GM21515 (cell line): ENCODE results near the gene CRABP1.

Source experiments
- ATAC-seq: cut with Tn5 transposase; IDR thresholded peaks from one replicate; pipeline ENCODE4 v1.9.1; 2021; ENCODE audit not compliant: unreplicated experiment

Gene CRABP1

DNA sequence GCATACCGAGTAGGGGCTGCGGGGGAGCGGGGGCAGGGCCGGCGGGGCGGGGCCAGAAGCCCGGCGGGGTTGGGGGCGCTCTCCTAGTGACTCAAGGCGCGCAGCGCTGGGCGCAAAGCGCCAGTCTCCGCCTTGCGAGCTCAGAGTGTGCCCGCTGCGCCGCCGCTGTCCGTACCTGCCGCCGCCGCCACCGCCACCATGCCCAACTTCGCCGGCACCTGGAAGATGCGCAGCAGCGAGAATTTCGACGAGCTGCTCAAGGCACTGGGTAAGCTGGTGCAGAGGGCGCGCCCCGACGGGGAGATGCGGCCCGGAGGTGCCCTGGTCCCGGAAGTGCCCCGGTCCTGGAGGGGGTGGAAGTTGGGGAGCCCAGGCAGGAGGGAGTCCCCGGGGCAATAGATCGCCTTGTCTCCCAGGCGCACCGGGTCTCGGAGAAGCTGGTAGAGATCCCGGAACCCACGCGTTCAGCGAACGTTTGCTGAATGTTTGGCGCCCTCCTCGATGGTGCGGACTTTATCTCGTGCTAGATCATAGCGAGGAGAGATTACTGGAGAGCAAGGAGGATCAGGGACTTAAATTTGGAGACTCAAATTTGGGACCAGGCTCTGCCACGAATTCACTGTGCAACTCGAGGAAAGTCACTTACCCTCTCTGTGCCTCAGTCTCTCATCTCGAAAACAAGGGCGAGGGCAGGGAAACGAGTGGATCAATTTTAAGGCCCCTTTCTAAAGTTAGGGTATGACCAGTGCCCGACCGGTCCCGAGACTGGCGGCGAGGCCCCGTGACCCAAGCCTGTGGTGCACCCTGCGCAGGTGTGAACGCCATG lies at the start of gene CRABP1:
CRABP1 (plus strand) TSS at position 123 of the 826 bp plus-strand sequence; CDS start at position 199, 76 bp downstream.
- no peak for ATAC-seq

DNA sequence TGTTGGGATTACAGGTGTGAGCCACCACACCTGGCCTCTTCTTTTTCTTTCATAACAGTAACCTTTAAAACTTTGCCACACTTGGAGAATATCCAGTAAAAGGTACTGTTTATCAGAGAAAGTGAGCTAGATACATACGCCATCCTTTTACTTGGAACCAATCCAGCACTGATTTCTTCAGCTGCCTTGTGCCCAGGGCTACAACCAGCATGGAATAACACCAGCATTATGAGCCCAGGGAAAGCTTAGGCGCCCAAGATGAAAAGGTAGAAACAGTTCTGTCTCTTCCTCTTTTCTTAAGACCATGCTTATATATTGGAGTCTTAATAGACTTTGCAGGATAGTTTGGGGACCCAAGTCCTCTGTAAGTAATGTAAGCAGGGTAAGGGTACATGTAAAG lies 49.1 kb upstream of the CRABP1 start:
- no peak for ATAC-seq

- ATAC-seq: no peak
Observed at GRCh38 chr15:78291698-78292097, 48.5 kb upstream of the CRABP1 start.

DNA sequence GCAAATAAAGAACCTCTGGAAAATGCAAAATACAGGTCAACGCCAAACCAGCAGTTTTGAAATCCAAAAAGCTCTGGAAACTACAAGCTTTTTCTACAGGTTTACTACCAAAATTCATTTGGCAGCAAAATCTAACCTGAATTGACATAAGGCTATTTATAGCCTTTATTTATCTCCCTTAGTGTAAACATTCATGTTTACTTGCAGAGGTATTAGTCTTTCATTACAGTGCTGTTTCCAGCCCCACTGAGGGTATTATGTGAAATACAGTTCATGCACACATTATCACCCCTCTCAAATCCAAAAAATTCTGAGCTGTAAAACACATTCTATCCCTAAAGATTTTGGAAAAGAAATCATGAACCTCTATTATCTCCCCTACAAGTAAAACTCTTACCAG lies 47.9 kb upstream of the CRABP1 start:
- no peak for ATAC-seq

DNA sequence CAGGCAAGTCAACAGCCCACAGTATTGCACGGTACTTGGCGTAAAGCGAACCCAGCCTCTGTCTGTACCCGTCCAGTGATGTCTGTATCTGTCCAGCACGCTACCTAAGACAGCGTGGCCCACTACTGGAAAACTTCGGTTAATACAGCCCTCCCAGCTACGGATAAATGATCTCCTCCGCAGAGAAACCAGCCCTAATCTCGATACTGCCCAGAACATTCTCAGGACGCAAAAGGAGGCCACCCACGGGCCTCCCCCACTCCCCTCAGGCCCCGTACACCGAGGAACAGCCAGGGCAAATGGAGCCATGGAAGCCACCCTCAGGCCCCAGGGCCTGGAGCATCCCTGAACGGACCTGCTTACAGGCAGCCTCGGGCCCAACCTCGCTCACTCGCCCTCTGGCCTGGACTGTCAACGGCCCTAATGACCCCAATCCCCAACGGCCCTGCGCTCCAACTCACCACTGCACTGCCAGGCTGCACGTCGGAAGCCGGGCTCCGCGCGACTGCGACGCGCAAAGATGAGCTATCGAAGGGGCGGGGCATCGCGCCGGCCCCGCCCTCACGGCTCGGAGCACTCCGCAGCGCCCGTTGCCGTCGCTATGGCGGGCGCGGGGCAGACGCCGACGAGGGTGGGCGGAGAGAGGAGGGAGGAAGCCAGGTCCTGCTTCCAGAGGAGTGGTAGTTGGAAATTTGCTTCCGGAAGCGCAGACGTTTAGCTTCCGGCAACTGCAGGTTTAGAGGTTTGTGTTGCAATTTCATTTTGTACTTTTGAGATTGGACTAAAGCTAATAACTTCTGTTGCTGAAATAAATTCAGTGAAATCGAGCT lies 40.8 kb upstream of the CRABP1 start, which contains the start of gene SKIC8:
SKIC8 (minus strand) TSS at position 509 of the 830 bp plus-strand sequence. CDS start 3,923 bp downstream, outside the sequence.
- peak; percentile 78 for ATAC-seq

GRCh38 chr15:78301326-78301725 lies 38.8 kb upstream of the CRABP1 start:
- ATAC-seq: no peak

GRCh38 chr15:78301828-78302227 lies 38.3 kb upstream of the CRABP1 start:
- ATAC-seq: no peak

- ATAC-seq: no peak
Observed at GRCh38 chr15:78302579-78303312, 37.4 kb upstream of the CRABP1 start.

- ATAC-seq: no peak
Observed at GRCh38 chr15:78304216-78305066, 35.7 kb upstream of the CRABP1 start.

DNA sequence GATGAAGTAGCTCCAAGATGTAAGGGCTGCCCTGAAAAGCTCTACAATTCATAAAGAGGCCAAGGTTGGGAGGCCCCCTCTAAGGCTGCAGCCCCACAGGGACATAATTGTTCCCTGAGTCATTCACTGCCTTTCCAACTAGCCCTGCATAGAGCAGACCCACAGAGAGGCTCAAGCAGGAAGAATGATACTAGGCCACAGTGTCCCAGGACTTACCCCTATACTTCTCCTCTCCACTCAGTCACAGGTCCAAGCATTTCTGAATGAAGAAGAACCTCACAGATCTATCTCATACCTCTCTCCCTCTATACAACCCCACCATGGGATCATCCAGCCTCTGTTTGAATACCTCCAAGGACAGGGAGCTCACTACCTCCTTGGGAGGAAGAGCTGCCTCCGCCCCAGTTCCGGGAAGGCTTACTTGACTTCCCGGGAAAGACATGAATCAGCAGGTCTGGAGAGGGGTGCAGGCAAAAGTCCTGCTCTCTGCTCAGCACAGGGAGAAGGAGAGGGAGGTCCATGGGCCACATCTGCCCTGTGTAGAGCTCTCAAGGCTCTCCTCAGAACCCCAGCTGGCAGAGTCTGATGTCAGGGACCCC lies 33.9 kb upstream of the CRABP1 start:
- no peak for ATAC-seq

DNA sequence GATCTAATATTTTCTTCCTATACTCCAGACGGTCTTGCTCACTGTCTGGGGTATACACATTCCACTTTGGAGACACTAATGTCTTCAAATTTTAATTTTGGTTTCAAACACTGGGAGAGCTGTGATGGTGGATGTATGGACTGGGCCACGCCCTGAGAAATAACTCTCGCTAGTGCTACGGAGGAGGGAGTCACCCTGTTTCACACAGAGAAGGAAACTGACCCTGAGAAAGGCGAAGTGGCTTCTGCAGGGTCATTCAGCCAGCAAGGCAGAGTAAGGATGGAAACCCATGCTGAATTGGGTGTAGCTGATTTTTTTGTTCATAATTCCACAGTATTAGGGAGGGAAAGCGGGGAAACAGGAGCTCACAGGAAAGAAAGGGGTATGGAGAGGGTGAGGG lies 32.2 kb upstream of the CRABP1 start:
- no peak for ATAC-seq

DNA sequence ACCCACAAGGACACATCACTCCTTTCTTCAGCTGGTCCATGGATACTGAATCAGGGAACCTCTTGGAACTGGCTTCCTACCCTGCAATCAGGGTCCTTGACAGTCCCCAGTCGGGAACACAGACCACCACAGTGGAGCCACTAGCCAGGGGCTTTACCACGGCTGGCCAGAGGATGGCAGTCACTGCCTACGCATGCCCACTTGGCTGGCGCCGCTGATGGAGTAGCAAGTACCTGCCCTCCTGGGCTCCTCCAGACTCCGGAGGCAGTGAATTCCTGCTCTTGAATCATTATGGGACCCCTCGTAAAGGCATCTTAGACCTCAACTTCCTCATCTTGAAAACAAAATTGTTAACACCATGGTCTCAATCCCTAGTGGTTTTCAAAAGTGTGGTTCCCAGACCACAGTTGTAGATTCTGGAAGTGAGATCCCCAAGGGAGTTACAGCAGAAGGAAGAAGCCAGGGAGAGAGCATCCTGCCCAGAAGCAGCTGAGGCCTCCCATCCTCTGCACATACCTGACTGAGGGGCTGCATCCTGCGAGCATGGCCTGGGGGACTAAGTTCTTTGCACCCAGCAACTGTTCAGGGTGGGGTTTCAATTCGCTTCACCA lies 31.6 kb upstream of the CRABP1 start:
- no peak for ATAC-seq

- no peak for ATAC-seq
Observed at GRCh38 chr15:78311292-78311691, 28.9 kb upstream of the CRABP1 start.

GRCh38 chr15:78312536-78312935 lies 27.6 kb upstream of the CRABP1 start:
- ATAC-seq: no peak

- ATAC-seq: no peak
Observed at GRCh38 chr15:78312957-78313356, 27.2 kb upstream of the CRABP1 start.

- ATAC-seq: no peak
Observed at GRCh38 chr15:78313383-78313782, 26.8 kb upstream of the CRABP1 start.

DNA sequence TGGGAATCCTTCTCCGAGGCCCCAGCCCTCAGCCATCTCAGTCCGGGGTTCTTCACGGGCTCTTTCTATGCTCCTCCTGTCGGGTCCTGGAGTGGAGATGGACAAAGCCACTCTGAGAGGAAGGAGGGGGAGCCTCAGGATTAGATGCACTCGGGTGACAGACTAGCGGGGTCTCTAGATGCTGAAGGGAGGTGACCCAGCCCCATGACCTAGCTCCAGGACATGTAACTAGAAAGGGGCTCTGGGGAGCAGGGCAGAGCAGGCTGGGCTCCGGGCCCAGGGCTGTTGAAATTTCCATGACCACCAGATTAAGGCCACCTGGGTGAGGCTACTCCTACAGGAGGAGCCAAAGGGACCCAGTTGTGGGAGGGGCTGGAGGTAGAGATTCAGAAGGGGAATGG lies 26.0 kb upstream of the CRABP1 start:
- no peak for ATAC-seq

DNA sequence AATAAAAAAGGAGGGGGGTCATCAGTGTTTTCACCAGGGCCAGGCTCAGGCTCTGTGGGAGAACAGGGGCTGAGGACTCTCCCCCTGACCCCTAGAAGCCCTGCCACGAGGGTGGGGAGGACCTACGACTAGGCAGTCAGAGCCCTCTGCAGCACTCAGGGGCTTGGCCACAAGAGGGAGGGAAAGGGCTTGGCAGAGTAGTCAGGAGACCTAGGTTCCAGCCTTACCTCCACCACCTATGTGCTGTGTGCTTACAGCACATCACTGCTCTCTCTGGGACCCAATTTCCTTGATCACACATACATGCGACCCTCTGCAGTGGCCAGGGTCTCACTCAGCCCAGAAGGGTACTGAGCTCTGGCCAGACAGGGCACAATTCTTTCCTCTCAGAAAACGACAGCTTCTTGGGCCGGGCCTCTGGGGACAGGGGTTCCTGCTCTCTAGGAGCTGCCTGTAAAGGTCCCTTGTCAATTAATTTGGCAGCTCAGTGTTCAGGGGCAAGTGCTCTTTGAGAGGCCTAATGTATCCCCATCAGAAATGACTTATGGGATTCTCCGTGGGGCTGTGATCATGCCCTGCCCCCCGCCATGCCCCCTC lies 24.4 kb upstream of the CRABP1 start:
- ATAC-seq: no peak
